ENCODE measurements around the gene RSRC1.

GRCh38 chr3:158471639-158472294 lies 361.9 kb downstream of the RSRC1 start:
- TF ChIP-seq SNAI2 (CRISPR knock-in tag; IDR thresholded peaks at IDR 0.05): no peak
- no peak for TF ChIP-seq CSDC2 (CRISPR knock-in tag; IDR thresholded peaks at IDR 0.05)
- TF ChIP-seq PATZ1 (CRISPR knock-in tag; IDR thresholded peaks at IDR 0.05; ENCODE audit: borderline replicate concordance): no peak
- no peak for TF ChIP-seq ZNF565 (CRISPR knock-in tag; conservative IDR thresholded peaks at IDR 0.05; ENCODE audit: low read depth)
- no peak for TF ChIP-seq CREB5 (CRISPR knock-in tag; IDR thresholded peaks at IDR 0.05; ENCODE audit: low read depth)
- TF ChIP-seq TOX (CRISPR knock-in tag; IDR thresholded peaks at IDR 0.05; ENCODE audit: borderline replicate concordance): no peak
- no peak for TF ChIP-seq ZFP3 (CRISPR knock-in tag; IDR thresholded peaks at IDR 0.05)
- no peak for TF ChIP-seq ARNTL (CRISPR knock-in tag; IDR thresholded peaks at IDR 0.05; ENCODE audit: borderline replicate concordance, low read depth)
- no peak for TF ChIP-seq ZNF70 (CRISPR knock-in tag; IDR thresholded peaks at IDR 0.05)
- no peak for TF ChIP-seq RARB (CRISPR knock-in tag; IDR thresholded peaks at IDR 0.05)

Data from SK-N-SH treated with all-trans-retinoic acid at 6 μM for 48 hours (cell line).